Astrocyte (in vitro differentiated cells and primary cell): ENCODE data around the gene EML6. TPM values are rescaled to one million over a fixed set of nuclear protein-coding genes. Genes with fewer than 3 reads are reported as not detected.

Source experiments
- DNase-seq: peaks from one replicate; pipeline ENCODE4 v3.0.0-alpha.2; 2010; ENCODE audit warnings: low read depth
- FAIRE-seq: peaks from 2 replicates; lab custom pipeline; 2011; peaks lifted over from hg19 to GRCh38; lab: Jason Lieb, UNC
- H2AFZ ChIP-seq: 2 replicates; pipeline ENCODE4 v1.6.0; 2012; ENCODE audit warnings: low read depth, low read length, inconsistent platforms
- H3K27ac ChIP-seq: 2 replicates; pipeline ENCODE4 v1.5.1; 2011; ENCODE audit warnings: low read depth, low read length, inconsistent platforms
- H3K27me3 ChIP-seq: 2 replicates; pipeline ENCODE4 v1.6.0; 2011; ENCODE audit warnings: low read length, inconsistent platforms; ENCODE audit not compliant: insufficient read depth
- H3K36me3 ChIP-seq: 2 replicates; pipeline ENCODE4 v1.5.1; 2011; ENCODE audit warnings: low read length, inconsistent platforms; ENCODE audit not compliant: insufficient read depth
- H3K4me1 ChIP-seq: 2 replicates; pipeline ENCODE4 v1.5.1; 2011; ENCODE audit warnings: low read length, inconsistent platforms; ENCODE audit not compliant: insufficient read depth
- H3K4me2 ChIP-seq: 2 replicates; pipeline ENCODE4 v1.6.0; 2012; ENCODE audit warnings: low read length, inconsistent platforms
- H3K4me3 ChIP-seq: 2 replicates; pipeline ENCODE4 v1.5.1; 2011; ENCODE audit warnings: low read depth, mild to moderate bottlenecking, low read length, inconsistent platforms; ENCODE audit not compliant: insufficient read depth
- H3K79me2 ChIP-seq: 2 replicates; pipeline ENCODE4 v1.6.0; 2012; ENCODE audit warnings: mild to moderate bottlenecking, low read length, inconsistent platforms; ENCODE audit not compliant: insufficient read depth
- H3K9ac ChIP-seq: 2 replicates; pipeline ENCODE4 v1.6.0; 2012; ENCODE audit warnings: mild to moderate bottlenecking, low read length, inconsistent platforms
- H3K9me3 ChIP-seq: 2 replicates; pipeline ENCODE4 v1.5.1; 2012; ENCODE audit warnings: low read depth, mild to moderate bottlenecking, low read length, inconsistent platforms; ENCODE audit not compliant: insufficient read depth
- H4K20me1 ChIP-seq: 2 replicates; pipeline ENCODE4 v1.6.0; 2012; ENCODE audit warnings: low read length, inconsistent platforms; ENCODE audit not compliant: insufficient read depth
- H3K27ac Mint-ChIP-seq: one replicate; pipeline ENCODE4 v1.8.0; 2021; ENCODE audit warnings: mild to moderate bottlenecking, mixed read lengths; ENCODE audit not compliant: unreplicated experiment
- H3K27me3 Mint-ChIP-seq: one replicate; pipeline ENCODE4 v1.8.0; 2021; ENCODE audit warnings: low read depth, mixed read lengths; ENCODE audit not compliant: unreplicated experiment
- H3K36me3 Mint-ChIP-seq: one replicate; pipeline ENCODE4 v1.8.0; 2021; ENCODE audit warnings: low read depth, mixed read lengths; ENCODE audit not compliant: unreplicated experiment
- H3K4me1 Mint-ChIP-seq: one replicate; pipeline ENCODE4 v1.8.0; 2021; ENCODE audit warnings: low read depth, mixed read lengths; ENCODE audit not compliant: unreplicated experiment
- H3K4me3 Mint-ChIP-seq: one replicate; pipeline ENCODE4 v1.8.0; 2021; ENCODE audit warnings: mild to moderate bottlenecking, moderate library complexity, mixed read lengths; ENCODE audit not compliant: unreplicated experiment
- H3K9me3 Mint-ChIP-seq: one replicate; pipeline ENCODE4 v1.8.0; 2021; ENCODE audit warnings: mild to moderate bottlenecking, mixed read lengths; ENCODE audit not compliant: unreplicated experiment
- CTCF ChIP-seq: IDR thresholded peaks from 2 replicates; pipeline ENCODE4 v1.5.1; 2011; ENCODE audit warnings: low read depth, mild to moderate bottlenecking, inconsistent platforms, low read length, moderate library complexity; ENCODE audit not compliant: insufficient read depth
- EZH2 ChIP-seq: IDR thresholded peaks from 2 replicates; pipeline ENCODE4 v1.6.1; 2012; ENCODE audit warnings: mild to moderate bottlenecking, low read length, inconsistent platforms; ENCODE audit not compliant: insufficient read depth
- total RNA-seq: library from RNA; stranded (reverse); gene quantifications from 2 replicates; pipeline ENCODE4 v1.2.1, GENCODE V29; 2021

EML6 gene
- total RNA-seq, 1 donor from 2014 or later, result 0.23 TPM

GRCh38 chr2:54853616-54854310, 130.3 kb downstream of the EML6 start:
- DNase-seq (no peak), FAIRE-seq (no peak)
- Histone ChIP-seq H3K9ac (no peak overlapping the region), H3K27me3 (no peaks in the 10 kb centered on the region), H3K27ac (no peak overlapping the region), H3K9me3 (no peaks in the 10 kb centered on the region), H3K4me1 (peaks cover 5% of the 10 kb centered on the region), H3K4me3 (no peak overlapping the region), H2AFZ (no peak overlapping the region), H3K79me2 (no peaks in the 10 kb centered on the region), H3K4me2 (no peak overlapping the region), H4K20me1 (no peaks in the 10 kb centered on the region), H3K36me3 (no peaks in the 10 kb centered on the region)
- Mint-ChIP-seq H3K27ac (no peak overlapping the region), H3K9me3 (peaks cover 4% of the 10 kb centered on the region), H3K4me1 (peaks cover 3% of the 10 kb centered on the region), H3K27me3 (peaks cover 6% of the 10 kb centered on the region), H3K36me3 (peaks cover 3% of the 10 kb centered on the region), H3K4me3 (no peak overlapping the region)
- TF ChIP-seq EZH2, result no peak
- TF ChIP-seq CTCF, result no peak

DNA sequence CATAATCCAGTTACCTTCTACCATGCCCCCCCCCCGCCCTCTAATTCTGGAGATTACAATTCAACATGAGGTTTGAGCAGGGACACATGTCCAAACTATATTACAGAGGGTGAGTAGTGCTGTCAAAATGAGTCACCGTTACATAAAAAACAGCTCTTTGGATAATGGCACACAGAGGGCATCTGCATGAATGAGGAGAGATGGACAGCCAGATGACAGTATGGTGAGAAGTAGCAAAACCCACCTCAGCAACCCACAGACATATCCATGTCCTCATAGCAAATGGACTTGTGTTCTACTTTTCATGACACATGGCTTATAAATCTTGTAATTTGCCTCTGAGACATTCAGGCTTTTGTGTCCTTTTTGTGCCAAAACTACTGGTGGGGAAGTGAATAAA, 132.0 kb downstream of the EML6 start:
- Mint-ChIP-seq H3K27me3 (peaks cover 6% of the 10 kb centered on the region), H3K27ac (no peak overlapping the region), H3K4me1 (peaks cover 6% of the 10 kb centered on the region), H3K9me3 (peaks cover 4% of the 10 kb centered on the region), H3K36me3 (peaks cover 3% of the 10 kb centered on the region), H3K4me3 (no peak overlapping the region)
- no peak overlapping the region for H3K4me2 ChIP-seq
- no peaks in the 10 kb centered on the region for H3K36me3 ChIP-seq
- no peaks in the 10 kb centered on the region for H3K9me3 ChIP-seq
- DNase-seq (peak; percentile 12), FAIRE-seq (no peak)
- no peaks in the 10 kb centered on the region for H3K27me3 ChIP-seq
- H3K27ac ChIP-seq, result no peak overlapping the region
- no peak overlapping the region for H2AFZ ChIP-seq
- no peak for TF ChIP-seq CTCF
- TF ChIP-seq EZH2, result no peak
- no peak overlapping the region for H3K4me3 ChIP-seq
- H3K4me1 ChIP-seq, result peaks cover 13% of the 10 kb centered on the region
- H3K9ac ChIP-seq, result no peak overlapping the region
- H4K20me1 ChIP-seq, result no peaks in the 10 kb centered on the region
- no peaks in the 10 kb centered on the region for H3K79me2 ChIP-seq

- Histone ChIP-seq H3K4me2 (peak overlapping the region; percentile 6), H2AFZ (no peak overlapping the region), H3K27ac (no peak overlapping the region), H3K27me3 (no peaks in the 10 kb centered on the region), H3K9me3 (no peaks in the 10 kb centered on the region), H4K20me1 (no peaks in the 10 kb centered on the region), H3K4me1 (peaks cover 20% of the 10 kb centered on the region), H3K36me3 (no peaks in the 10 kb centered on the region), H3K9ac (no peak overlapping the region), H3K79me2 (no peaks in the 10 kb centered on the region), H3K4me3 (no peak overlapping the region)
- H3K9me3 Mint-ChIP-seq, result peaks cover 4% of the 10 kb centered on the region
- H3K36me3 Mint-ChIP-seq, result peaks cover 3% of the 10 kb centered on the region
- H3K4me3 Mint-ChIP-seq, result no peak overlapping the region
- TF ChIP-seq CTCF (no peak), EZH2 (no peak)
- peaks cover 6% of the 10 kb centered on the region for H3K27me3 Mint-ChIP-seq
- no peak overlapping the region for H3K27ac Mint-ChIP-seq
- FAIRE-seq (no peak), DNase-seq (peak; percentile 53)
- peaks cover 7% of the 10 kb centered on the region for H3K4me1 Mint-ChIP-seq
Observed at GRCh38 chr2:54858021-54858681, 134.7 kb downstream of the EML6 start.
